GM21447 (cell line): ENCODE results near the gene SLC5A2.
"Not testable (repeated sequence)": the region's sequence is repeated elsewhere in the genome, so short reads cannot be mapped to it uniquely, and the experiment has no call there.

Source experiments
- ATAC-seq: cut with Tn5 transposase; IDR thresholded peaks from one replicate; pipeline ENCODE4 v1.9.1; 2021; ENCODE audit not compliant: unreplicated experiment

The SLC5A2 gene

GRCh38 chr16:31523768-31524167, 40.8 kb downstream of the SLC5A2 start:
- not testable (repeated sequence) for ATAC-seq

DNA sequence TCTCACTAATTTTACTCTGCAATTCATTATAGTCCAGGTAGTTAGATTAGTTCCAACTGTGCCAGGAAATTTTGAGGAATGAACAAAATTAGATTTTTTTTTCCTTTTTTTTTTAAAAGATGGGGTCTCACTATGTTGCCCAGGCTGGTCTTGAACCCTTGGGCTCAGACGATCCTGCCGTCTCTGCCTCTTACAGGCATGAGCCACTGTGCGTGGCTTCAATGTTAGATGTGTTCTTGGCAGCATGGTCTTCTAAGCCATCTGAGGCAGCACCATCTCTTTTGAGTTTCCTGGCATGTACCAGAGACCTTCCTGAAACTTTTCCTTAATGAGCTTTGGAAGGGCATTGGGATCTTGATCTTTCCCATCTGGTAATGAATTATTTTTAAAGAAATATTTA, 42.2 kb downstream of the SLC5A2 start:
- ATAC-seq = no peak

- no peak for ATAC-seq
These were observed 44.9 kb downstream of the SLC5A2 start, which contains the start of gene AHSP for GRCh38 chr16:31527734-31528274. Gene AHSP (plus strand): TSS chr16:31527900. CDS start chr16:31528140, 240 bp downstream.

DNA sequence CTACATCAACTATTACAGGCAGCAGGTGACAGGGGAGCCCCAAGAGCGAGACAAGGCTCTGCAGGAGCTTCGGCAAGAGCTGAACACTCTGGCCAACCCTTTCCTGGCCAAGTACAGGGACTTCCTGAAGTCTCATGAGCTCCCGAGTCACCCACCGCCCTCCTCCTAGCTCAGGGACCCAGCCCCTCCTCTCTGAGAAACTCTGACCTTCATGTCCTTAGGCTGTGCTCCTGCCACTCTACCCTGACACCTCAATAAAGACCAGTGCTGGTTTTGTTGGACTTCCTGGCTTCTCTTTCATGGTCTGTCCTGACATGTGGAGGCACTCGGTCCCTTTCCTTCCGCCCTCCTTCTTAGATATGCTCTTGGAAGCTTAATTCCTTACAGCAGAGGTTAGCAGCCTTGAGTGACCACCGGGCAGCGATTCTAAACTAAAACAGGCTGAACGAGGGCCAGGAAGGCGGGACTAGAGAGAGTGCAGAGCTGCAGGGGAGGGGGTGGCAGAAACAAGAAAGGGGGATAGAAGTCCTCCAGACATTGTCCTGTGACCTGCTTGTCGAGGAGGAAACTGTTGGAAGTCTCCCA, 45.7 kb downstream of the SLC5A2 start:
- no peak for ATAC-seq

GRCh38 chr16:31529108-31529936, 46.4 kb downstream of the SLC5A2 start:
- ATAC-seq = no peak

GRCh38 chr16:31529937-31530312, 47.0 kb downstream of the SLC5A2 start:
- ATAC-seq = no peak

- no peak for ATAC-seq
These were observed 47.5 kb downstream of the SLC5A2 start for GRCh38 chr16:31530405-31530804.

DNA sequence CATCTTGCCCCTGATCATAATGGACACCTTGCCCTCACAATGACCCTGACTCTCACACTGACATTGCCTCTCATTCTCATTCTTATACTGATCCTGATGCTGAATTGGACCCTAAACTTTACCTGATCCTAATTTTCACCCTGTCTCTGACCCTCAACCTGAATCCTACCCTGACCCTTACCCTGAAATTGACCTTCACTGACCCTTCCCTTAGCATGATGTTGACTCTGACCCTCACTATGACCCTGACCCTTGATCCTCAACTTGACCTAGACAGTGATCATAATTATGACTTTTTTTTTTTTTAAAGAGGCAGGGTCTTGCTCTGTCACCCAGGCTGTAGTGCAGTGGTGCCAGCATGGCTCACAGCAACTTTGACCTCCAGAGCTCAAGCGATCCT, 48.2 kb downstream of the SLC5A2 start:
- ATAC-seq = no peak

GRCh38 chr16:31532120-31532519, 49.2 kb downstream of the SLC5A2 start:
- no peak for ATAC-seq

- no peak for ATAC-seq
These were observed 50.0 kb downstream of the SLC5A2 start for GRCh38 chr16:31532896-31533295.

- no peak for ATAC-seq
These were observed 52.8 kb downstream of the SLC5A2 start for GRCh38 chr16:31535737-31536136.

GRCh38 chr16:31536804-31537361, 54.0 kb downstream of the SLC5A2 start:
- no peak for ATAC-seq

DNA sequence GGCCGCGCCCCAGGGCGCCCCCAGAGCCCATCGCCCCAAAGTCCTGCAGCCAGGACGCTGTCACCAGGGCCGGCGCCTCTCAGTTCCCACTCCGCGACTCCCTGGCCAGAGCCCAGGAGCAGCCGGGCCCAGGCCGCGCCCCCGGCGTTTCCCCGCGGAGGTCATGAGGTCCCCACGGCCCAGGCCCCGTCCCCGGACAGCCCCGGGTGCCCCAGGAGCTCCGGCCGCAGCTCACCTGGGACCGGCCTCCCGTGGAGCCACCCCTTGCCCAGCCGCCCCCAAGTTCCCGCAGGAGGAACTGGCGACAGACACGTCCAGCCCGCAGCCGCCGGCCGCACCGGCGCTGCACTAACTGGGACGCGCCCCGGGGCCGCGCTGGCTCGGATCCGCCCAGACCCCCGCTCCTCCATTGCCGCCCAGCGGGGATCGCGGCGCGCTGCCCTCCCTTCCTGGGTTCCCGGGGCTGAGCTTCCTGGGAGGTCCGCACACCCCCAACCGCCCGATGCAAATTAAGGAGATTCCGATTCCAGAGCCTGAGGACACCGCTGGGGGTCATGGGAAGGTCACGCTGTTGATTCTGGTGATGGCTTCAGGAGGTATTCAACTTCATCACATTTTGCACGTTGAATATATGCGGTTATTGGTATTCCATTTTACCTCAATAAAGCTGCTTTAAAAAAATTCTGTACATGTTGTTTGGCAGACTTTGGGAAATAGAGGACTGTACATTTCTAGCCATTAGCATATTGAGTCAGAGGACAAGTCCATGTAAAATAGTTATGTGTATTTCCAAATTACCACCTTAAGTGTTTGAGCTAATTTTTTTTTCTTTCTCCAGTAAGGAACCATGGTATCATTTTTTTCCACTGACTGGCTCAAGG, 54.7 kb downstream of the SLC5A2 start:
- ATAC-seq = no peak

GRCh38 chr16:31538243-31538598, 55.3 kb downstream of the SLC5A2 start:
- ATAC-seq = not testable (repeated sequence)

DNA sequence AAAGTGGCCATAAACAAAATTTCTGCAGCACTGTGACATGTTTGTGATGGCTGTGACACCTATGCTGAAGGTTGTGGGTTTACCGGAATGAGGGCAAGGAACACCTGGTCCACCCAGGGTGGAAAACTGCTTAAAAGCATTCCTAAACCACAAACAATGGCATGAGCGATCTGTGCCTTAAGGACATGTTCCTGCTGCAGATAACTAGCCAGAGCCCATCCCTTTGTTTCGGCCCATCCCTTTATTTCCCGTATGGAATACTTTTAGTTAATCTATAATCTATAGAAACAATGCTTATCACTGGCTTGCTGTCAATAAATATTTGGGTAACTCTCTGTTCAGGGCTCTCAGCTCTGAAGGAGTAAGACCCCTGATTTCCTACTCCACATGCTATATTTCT, 56.8 kb downstream of the SLC5A2 start:
- not testable (repeated sequence) for ATAC-seq
